HUES48 (cell line): ENCODE data around the gene SMIM33.
A peak's percentile ranks its signal among the peaks of the same experiment; 100 is the strongest.

Experiments used
- H3K27ac ChIP-seq: one replicate; pipeline ENCODE4 v1.7.0; 2013; ENCODE audit warnings: low read depth, low read length, inconsistent platforms
- H3K27me3 ChIP-seq: 2 replicates; pipeline ENCODE4 v1.6.1; 2013; ENCODE audit warnings: mild to moderate bottlenecking, low read length; ENCODE audit not compliant: control insufficient read depth, insufficient read depth
- H3K36me3 ChIP-seq: 2 replicates; pipeline ENCODE4 v1.6.1; 2013; ENCODE audit warnings: low read length; ENCODE audit not compliant: control insufficient read depth, insufficient read depth
- H3K4me1 ChIP-seq: 2 replicates; pipeline ENCODE4 v1.6.1; 2013; ENCODE audit warnings: mild to moderate bottlenecking, low read length; ENCODE audit not compliant: control insufficient read depth, insufficient read depth
- H3K4me3 ChIP-seq: 2 replicates; pipeline ENCODE4 v1.5.1; 2013; ENCODE audit warnings: mild to moderate bottlenecking, low read depth, low read length
- H3K9ac ChIP-seq: 2 replicates; pipeline ENCODE4 v1.6.1; 2013; ENCODE audit warnings: mild to moderate bottlenecking, low read depth, low read length, moderate library complexity
- H3K9me3 ChIP-seq: 2 replicates; pipeline ENCODE4 v1.6.1; 2013; ENCODE audit warnings: low read length; ENCODE audit not compliant: control insufficient read depth, insufficient read depth

SMIM33 gene

GRCh38 chr5:139513852-139514485 is 43.2 kb downstream of the SMIM33 start:
- H3K27me3 ChIP-seq, result no peaks in the 10 kb centered on the region

GRCh38 chr5:139514486-139514856 is 43.7 kb downstream of the SMIM33 start:
- no peak overlapping the region for H3K4me3 ChIP-seq

More at GRCh38 chr5:139513852-139514485, 43.2 kb downstream of the SMIM33 start:
- no peak overlapping the region for H3K9ac ChIP-seq
- H3K9me3 ChIP-seq, result no peaks in the 10 kb centered on the region
- no peak overlapping the region for H3K27ac ChIP-seq
- H3K36me3 ChIP-seq, result no peaks in the 10 kb centered on the region
- no peak overlapping the region for H3K4me3 ChIP-seq
- H3K4me1 ChIP-seq, result peaks cover 11% of the 10 kb centered on the region; the same call in 1 of the 2 replicates

GRCh38 chr5:139517683-139518564 is 47.1 kb downstream of the SMIM33 start:
- Histone ChIP-seq H3K4me3 (peak overlapping the region; percentile 55), H3K36me3 (no peaks in the 10 kb centered on the region), H3K9ac (peak overlapping the region; percentile 48), H3K4me1 (peaks cover 11% of the 10 kb centered on the region; the same call in 1 of the 2 replicates), H3K9me3 (no peaks in the 10 kb centered on the region), H3K27me3 (no peaks in the 10 kb centered on the region), H3K27ac (peak overlapping the region; percentile 74)

More at GRCh38 chr5:139514486-139514856, 43.7 kb downstream of the SMIM33 start:
- Histone ChIP-seq H3K36me3 (no peaks in the 10 kb centered on the region), H3K9me3 (no peaks in the 10 kb centered on the region), H3K4me1 (peaks cover 11% of the 10 kb centered on the region; the same call in 1 of the 2 replicates), H3K27me3 (no peaks in the 10 kb centered on the region), H3K27ac (no peak overlapping the region), H3K9ac (no peak overlapping the region)
